HG03460 (cell line): ENCODE results near the gene PDE1A.
"Not testable (repeated sequence)": the region's sequence is repeated elsewhere in the genome, so short reads cannot be mapped to it uniquely, and the experiment has no call there.

Experiments
- ATAC-seq: cut with Tn5 transposase; IDR thresholded peaks from one replicate; pipeline ENCODE4 v1.9.1; 2021; ENCODE audit not compliant: unreplicated experiment

The PDE1A gene

GRCh38 chr2:182410120-182410519, 16.7 kb downstream of the PDE1A start:
- no peak for ATAC-seq

- ATAC-seq, result no peak
Observed at GRCh38 chr2:182406221-182406620, 20.6 kb downstream of the PDE1A start.

- ATAC-seq, result no peak
Observed at GRCh38 chr2:182404975-182405561, 21.8 kb downstream of the PDE1A start.

- no peak for ATAC-seq
Observed at GRCh38 chr2:182404092-182404491, 22.7 kb downstream of the PDE1A start.

- ATAC-seq, result no peak
Observed at GRCh38 chr2:182393270-182393760, 33.5 kb downstream of the PDE1A start.

GRCh38 chr2:182391443-182391842, 35.4 kb downstream of the PDE1A start:
- no peak for ATAC-seq

GRCh38 chr2:182386267-182386880, 40.5 kb downstream of the PDE1A start:
- not testable (repeated sequence) for ATAC-seq

GRCh38 chr2:182384860-182385259, 42.0 kb downstream of the PDE1A start:
- ATAC-seq, result no peak

- no peak for ATAC-seq
Observed at GRCh38 chr2:182381225-182381624, 45.6 kb downstream of the PDE1A start.

GRCh38 chr2:182379241-182379640, 47.6 kb downstream of the PDE1A start:
- no peak for ATAC-seq

- no peak for ATAC-seq
Observed at GRCh38 chr2:182378759-182379158, 48.1 kb downstream of the PDE1A start.

- no peak for ATAC-seq
Observed at GRCh38 chr2:182377467-182377866, 49.4 kb downstream of the PDE1A start.

- no peak for ATAC-seq
Observed at GRCh38 chr2:182375862-182376261, 51.0 kb downstream of the PDE1A start.

- ATAC-seq, result no peak
Observed at GRCh38 chr2:182372661-182373060, 54.2 kb downstream of the PDE1A start.

GRCh38 chr2:182368996-182369395, 57.8 kb downstream of the PDE1A start:
- ATAC-seq, result no peak

GRCh38 chr2:182368446-182368845, 58.4 kb downstream of the PDE1A start:
- no peak for ATAC-seq

- no peak for ATAC-seq
Observed at GRCh38 chr2:182367401-182367800, 59.4 kb downstream of the PDE1A start.

GRCh38 chr2:182366628-182367027, 60.2 kb downstream of the PDE1A start:
- ATAC-seq, result no peak

GRCh38 chr2:182365855-182366254, 61.0 kb downstream of the PDE1A start:
- no peak for ATAC-seq

- no peak for ATAC-seq
Observed at GRCh38 chr2:182361477-182361876, 65.4 kb downstream of the PDE1A start.

- ATAC-seq, result no peak
Observed at GRCh38 chr2:182360663-182361260, 66.1 kb downstream of the PDE1A start.

- no peak for ATAC-seq
Observed at GRCh38 chr2:182359990-182360662, 66.7 kb downstream of the PDE1A start.
